MG63 (cell line): ENCODE measurements around the gene NACC2. TPM values are rescaled to one million over a fixed set of nuclear protein-coding genes. Genes with fewer than 3 reads are reported as not detected.

Experiments used
- DNase-seq: peaks from one replicate; pipeline ENCODE4 v3.0.0-alpha.2; 2020
- H3K27me3 ChIP-seq: fragments of 250-450 bp; sonication (Bioruptor Pico); 2 replicates; pipeline ENCODE4 v1.5.1; 2020; ENCODE audit warnings: mild to moderate bottlenecking, moderate library complexity
- H3K36me3 ChIP-seq: fragments of 250-450 bp; sonication (Bioruptor Pico); 2 replicates; pipeline ENCODE4 v1.5.1; 2020; ENCODE audit warnings: mild to moderate bottlenecking, moderate library complexity
- H3K4me3 ChIP-seq: fragments of 250-450 bp; sonication (Bioruptor Pico); 2 replicates; pipeline ENCODE4 v1.5.1; 2020; ENCODE audit warnings: mild to moderate bottlenecking, moderate library complexity
- H3K9me3 ChIP-seq: fragments of 250-450 bp; sonication (Bioruptor Pico); 2 replicates; pipeline ENCODE4 v1.5.1; 2020; ENCODE audit warnings: mild to moderate bottlenecking, moderate library complexity
- total RNA-seq: library from RNA; depleted of rRNA; stranded (reverse); fragments of >200 nt; shearing (Covaris generic); gene quantifications from 2 replicates; pipeline ENCODE4 v1.2.3, GENCODE V29; 2014; ENCODE audit warnings: low replicate concordance

Gene NACC2
- total RNA-seq, 1 experiment from 2014 or later: 22.4 TPM

GRCh38 chr9:135997090-135998015 is 97.7 kb downstream of the NACC2 start:
- DNase-seq: no peak
- Histone ChIP-seq H3K27me3 (no peaks in the 10 kb centered on the region), H3K9me3 (no peaks in the 10 kb centered on the region), H3K4me3 (no peak overlapping the region), H3K36me3 (no peaks in the 10 kb centered on the region)

DNA sequence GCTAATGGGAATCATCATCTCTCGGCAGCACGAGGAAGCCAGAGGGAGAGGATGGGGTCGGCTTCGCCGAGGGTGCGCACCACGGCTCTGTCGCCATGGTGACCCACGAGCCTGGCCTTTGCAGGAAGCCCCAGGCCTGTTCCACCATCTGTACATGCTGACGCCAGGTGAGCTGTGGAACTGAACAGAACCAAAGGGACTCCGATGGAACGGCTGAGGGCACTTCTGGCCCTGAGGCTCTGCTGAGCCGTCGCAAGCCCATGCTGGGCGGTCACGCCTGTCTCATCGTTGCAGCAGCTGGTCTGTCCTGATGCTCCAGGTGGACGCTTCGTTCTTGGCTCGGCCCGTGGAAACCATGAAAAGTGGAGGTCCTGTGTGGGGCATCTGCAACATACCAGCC is 99.3 kb downstream of the NACC2 start:
- DNase-seq: no peak
- Histone ChIP-seq H3K36me3 (no peaks in the 10 kb centered on the region), H3K9me3 (no peaks in the 10 kb centered on the region), H3K27me3 (no peaks in the 10 kb centered on the region), H3K4me3 (no peak overlapping the region)

GRCh38 chr9:135994501-135995192 is 100.4 kb downstream of the NACC2 start:
- no peaks in the 10 kb centered on the region for H3K27me3 ChIP-seq
- no peaks in the 10 kb centered on the region for H3K36me3 ChIP-seq
- no peak overlapping the region for H3K4me3 ChIP-seq
- DNase-seq: no peak
- no peaks in the 10 kb centered on the region for H3K9me3 ChIP-seq

DNA sequence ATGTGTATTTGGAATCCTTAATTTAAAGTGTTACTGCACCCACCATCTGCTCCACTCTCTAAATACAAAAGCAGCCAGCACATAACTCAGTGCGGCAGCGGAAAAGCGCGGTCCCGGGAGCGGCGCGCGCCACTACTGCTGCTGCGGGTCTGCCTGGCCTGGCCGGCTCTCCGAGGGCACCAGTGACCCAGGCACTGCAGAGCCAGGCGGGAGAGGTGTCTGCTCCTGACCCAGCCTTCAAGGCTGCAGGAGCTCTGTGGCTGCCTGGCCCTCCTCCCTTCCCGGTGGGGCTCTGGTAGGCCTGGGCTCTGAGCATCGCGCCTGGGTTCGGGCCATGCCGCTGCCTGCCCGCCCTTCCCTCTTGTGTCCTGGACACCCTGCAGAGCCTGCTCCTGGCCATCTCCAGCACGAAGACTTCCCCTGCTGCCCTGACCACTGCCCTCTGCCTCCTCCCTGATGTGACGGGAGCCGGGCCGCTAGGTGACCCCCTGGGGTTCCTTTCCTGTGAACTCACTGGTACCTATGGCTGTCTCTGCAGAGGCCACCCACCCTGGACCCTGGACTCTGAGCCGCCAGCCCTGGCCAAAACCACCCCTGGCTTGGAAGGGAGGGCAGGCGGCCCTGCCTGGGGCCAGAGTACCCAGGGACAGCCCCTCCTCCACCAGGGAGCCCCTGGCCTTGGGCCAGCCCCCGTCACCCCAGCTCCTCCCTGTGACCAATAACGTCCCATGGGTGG is 101.2 kb downstream of the NACC2 start:
- Histone ChIP-seq H3K9me3 (no peaks in the 10 kb centered on the region), H3K36me3 (no peaks in the 10 kb centered on the region), H3K4me3 (no peak overlapping the region), H3K27me3 (no peaks in the 10 kb centered on the region)
- DNase-seq: no peak

DNA sequence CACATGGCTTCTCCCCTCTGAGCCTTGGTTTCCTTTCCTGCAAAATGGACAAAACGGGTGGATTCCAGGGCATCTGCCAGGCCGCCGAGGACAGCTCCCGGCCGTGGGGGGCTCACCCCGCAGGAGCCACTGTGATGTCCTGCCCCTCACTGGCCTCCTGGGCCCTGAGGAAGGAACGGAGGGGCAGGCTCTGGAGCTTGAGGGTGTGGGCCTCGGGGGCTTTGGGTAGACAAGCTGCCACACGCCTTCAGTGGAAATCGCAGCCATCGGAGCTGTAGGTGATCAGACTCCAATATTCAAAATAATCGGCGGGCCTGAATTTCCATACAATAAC is 101.7 kb downstream of the NACC2 start:
- no peaks in the 10 kb centered on the region for H3K36me3 ChIP-seq
- no peak overlapping the region for H3K4me3 ChIP-seq
- H3K27me3 ChIP-seq: no peaks in the 10 kb centered on the region
- DNase-seq: no peak
- no peaks in the 10 kb centered on the region for H3K9me3 ChIP-seq

GRCh38 chr9:135992486-135993408 is 102.3 kb downstream of the NACC2 start:
- Histone ChIP-seq H3K27me3 (no peaks in the 10 kb centered on the region), H3K4me3 (peak overlapping the region; percentile 6; the same call in 1 of the 2 replicates), H3K9me3 (no peaks in the 10 kb centered on the region), H3K36me3 (no peaks in the 10 kb centered on the region)
- peak; percentile 79 for DNase-seq

- Histone ChIP-seq H3K27me3 (no peaks in the 10 kb centered on the region), H3K36me3 (no peaks in the 10 kb centered on the region), H3K9me3 (no peaks in the 10 kb centered on the region), H3K4me3 (no peak overlapping the region)
- no peak for DNase-seq
Observed at GRCh38 chr9:135991771-135992170, 103.3 kb downstream of the NACC2 start.

GRCh38 chr9:135990468-135991429 is 104.3 kb downstream of the NACC2 start:
- H3K27me3 ChIP-seq: no peaks in the 10 kb centered on the region
- H3K9me3 ChIP-seq: no peaks in the 10 kb centered on the region
- peak; percentile 26 for DNase-seq
- no peaks in the 10 kb centered on the region for H3K36me3 ChIP-seq
- H3K4me3 ChIP-seq: no peak overlapping the region

DNA sequence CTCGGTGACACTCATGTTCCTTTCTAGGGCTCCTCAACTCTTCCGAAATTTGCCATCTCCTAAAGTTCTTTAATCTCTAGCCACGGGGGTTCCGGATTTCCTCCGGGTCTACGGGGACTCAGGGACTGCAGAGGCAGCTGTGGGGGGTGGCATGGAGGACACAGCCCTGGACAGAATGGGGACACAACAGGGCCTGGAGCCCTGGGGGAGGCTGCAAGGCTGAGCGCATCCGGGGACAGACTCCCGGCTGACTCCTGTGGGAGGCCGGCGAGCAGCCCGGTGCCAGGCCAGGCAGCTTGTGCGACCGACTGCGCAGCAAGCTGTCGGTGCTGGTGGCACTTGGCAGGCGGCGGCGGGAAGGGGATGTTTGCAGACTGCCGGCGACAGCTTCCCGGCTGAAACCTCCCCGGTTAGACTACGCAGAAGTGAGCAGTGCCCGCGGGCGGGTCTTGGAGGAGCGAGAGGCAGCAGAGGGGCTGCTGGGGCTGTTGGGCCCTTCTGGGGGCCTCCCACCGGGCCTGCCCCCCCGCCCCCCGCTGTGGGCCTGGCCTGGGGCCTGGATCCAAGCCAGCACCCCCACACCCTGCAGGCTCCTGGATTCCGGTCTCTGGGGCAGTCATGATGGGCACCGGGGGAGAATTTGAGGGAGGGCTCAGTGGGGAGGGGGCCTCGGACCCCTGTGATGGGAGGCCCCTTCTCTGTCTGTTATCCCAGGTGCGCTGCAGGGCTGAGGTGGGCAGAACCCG is 105.2 kb downstream of the NACC2 start:
- no peaks in the 10 kb centered on the region for H3K27me3 ChIP-seq
- no peaks in the 10 kb centered on the region for H3K9me3 ChIP-seq
- H3K4me3 ChIP-seq: no peak overlapping the region
- DNase-seq: no peak
- no peaks in the 10 kb centered on the region for H3K36me3 ChIP-seq

- Histone ChIP-seq H3K36me3 (no peaks in the 10 kb centered on the region), H3K4me3 (no peak overlapping the region), H3K27me3 (no peaks in the 10 kb centered on the region), H3K9me3 (no peaks in the 10 kb centered on the region)
- DNase-seq: no peak
Observed at GRCh38 chr9:135989157-135989556, 105.9 kb downstream of the NACC2 start.

DNA sequence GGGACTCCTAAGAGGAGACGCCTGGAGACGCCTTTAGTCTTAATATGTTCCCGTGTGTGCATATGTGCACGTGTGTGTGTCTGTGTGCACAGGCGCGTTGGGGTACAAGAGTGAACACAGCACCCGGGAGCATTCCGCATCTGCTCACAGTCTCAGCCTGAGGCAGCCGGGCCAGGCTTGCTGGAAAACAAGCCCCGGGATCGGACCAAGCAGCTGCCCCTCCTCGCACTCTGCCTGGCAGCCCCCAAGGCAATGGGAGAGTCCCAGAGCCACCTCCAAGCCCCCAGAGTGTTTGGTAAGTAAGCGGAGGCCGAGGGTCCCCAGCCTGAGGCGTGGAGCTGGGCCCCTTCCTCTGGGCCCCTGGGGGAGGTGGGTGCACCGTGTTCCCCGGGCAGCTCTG is 106.6 kb downstream of the NACC2 start:
- H3K36me3 ChIP-seq: no peaks in the 10 kb centered on the region
- no peaks in the 10 kb centered on the region for H3K27me3 ChIP-seq
- H3K4me3 ChIP-seq: no peak overlapping the region
- no peak for DNase-seq
- H3K9me3 ChIP-seq: no peaks in the 10 kb centered on the region

- Histone ChIP-seq H3K4me3 (no peak overlapping the region), H3K9me3 (no peaks in the 10 kb centered on the region), H3K36me3 (no peaks in the 10 kb centered on the region), H3K27me3 (no peaks in the 10 kb centered on the region)
- DNase-seq: no peak
Observed at GRCh38 chr9:135987838-135988404, 107.2 kb downstream of the NACC2 start.

GRCh38 chr9:135986605-135987004 is 108.5 kb downstream of the NACC2 start:
- Histone ChIP-seq H3K36me3 (no peaks in the 10 kb centered on the region), H3K27me3 (no peaks in the 10 kb centered on the region), H3K9me3 (no peaks in the 10 kb centered on the region), H3K4me3 (no peak overlapping the region)
- DNase-seq: no peak

GRCh38 chr9:135985889-135986288 is 109.2 kb downstream of the NACC2 start:
- no peaks in the 10 kb centered on the region for H3K36me3 ChIP-seq
- no peak overlapping the region for H3K4me3 ChIP-seq
- DNase-seq: no peak
- H3K9me3 ChIP-seq: no peaks in the 10 kb centered on the region
- no peaks in the 10 kb centered on the region for H3K27me3 ChIP-seq

- H3K27me3 ChIP-seq: no peaks in the 10 kb centered on the region
Observed at GRCh38 chr9:135985459-135985774, 109.7 kb downstream of the NACC2 start.

More at GRCh38 chr9:135985459-135985774, 109.7 kb downstream of the NACC2 start:
- Histone ChIP-seq H3K36me3 (no peaks in the 10 kb centered on the region), H3K9me3 (no peaks in the 10 kb centered on the region), H3K4me3 (no peak overlapping the region)
- no peak for DNase-seq
